GM12892 (cell line): ENCODE data around the gene GAS6.

Experiments used
- DNase-seq: peaks from one replicate; pipeline ENCODE4 v3.0.0; 2011; ENCODE audit not compliant: insufficient read length
- FAIRE-seq: peaks from 2 replicates; lab custom pipeline; 2011; peaks lifted over from hg19 to GRCh38; lab: Jason Lieb, UNC
- POLR2A ChIP-seq: IDR thresholded peaks from 2 replicates; pipeline ENCODE4 v1.6.1; 2011; ENCODE audit warnings: low read depth, low read length, control low read depth
- POLR2AphosphoS5 ChIP-seq: IDR thresholded peaks from 2 replicates; pipeline ENCODE4 v1.6.1; 2011; ENCODE audit warnings: low read depth, low read length, control low read depth
- TAF1 ChIP-seq: IDR thresholded peaks from 2 replicates; pipeline ENCODE4 v1.6.1; 2011; ENCODE audit warnings: low read depth, mild to moderate bottlenecking, control low read depth, low read length, borderline replicate concordance

Gene GAS6

DNA sequence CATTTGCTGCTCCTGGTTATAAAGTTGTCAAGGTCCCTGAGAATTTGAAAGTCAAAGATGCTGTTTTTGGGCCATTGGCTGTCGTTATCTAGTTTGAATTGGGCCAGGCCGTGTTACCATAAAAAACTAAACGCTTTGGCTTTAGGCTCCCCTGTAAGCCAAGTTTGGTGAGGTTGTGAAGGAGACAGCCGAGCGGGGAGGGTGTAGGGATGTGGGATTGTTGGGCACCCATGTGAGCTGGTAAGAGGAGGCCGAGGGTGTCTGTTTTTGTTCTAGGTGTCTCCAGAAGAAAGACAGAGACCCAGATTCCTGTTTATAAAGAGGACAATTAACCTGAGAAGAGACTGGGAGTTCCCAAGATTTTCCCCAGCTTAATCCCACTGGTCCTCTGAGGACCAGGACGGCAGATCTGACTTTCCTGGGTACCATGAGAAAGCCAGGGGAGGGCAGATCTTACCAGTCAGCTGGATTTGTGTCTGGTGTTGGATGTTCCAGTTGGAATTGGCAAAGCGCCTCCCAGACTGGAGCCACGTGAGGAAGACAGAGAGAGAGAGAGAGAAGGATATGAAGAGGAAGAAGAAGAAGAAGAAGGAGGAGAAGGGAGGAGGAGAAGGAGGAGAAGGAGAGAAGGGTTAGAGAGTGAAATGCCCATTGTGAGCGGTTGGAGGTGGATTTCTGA, 79.8 kb downstream of the GAS6 start:
- DNase-seq (no peak), FAIRE-seq (no peak)

DNA sequence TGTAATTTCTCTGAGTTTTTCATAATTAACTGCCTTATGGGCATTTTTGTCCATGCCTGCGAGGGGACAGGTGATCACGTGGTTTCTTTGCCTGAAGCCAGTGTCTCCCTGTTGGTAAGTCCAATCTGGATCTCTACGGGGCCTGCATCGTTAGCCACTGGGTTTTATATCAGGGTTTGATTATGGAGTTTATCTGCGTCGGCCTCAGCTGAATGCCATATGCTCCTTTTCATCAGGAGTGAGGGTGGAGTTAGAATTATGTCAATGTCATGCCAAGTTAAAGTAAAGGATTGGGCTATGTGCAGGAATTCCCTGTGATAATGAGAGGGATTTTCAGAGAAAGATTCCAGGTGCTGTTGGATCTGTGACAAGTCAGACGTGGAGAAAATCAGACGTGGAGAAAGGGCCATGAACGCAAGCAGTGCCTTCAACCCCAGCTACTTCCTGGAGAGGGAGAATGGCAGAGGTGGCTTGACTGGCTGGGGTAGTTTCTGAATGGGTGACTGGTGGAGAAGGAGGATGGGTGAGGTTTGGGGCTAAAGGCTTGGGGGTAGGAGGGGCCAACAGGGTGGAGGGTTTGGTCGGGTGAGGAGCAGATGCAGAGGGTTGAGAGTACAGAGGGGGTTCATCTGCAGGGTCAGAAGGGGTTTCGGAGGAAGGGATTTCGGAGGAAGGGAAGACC, 80.5 kb downstream of the GAS6 start:
- no peak for FAIRE-seq
- TF ChIP-seq TAF1: no peak
- no peak for TF ChIP-seq POLR2A
- no peak for TF ChIP-seq POLR2AphosphoS5
- DNase-seq: no peak

More for the DNA sequence above, 79.8 kb downstream of the GAS6 start:
- TF ChIP-seq POLR2A: no peak
- TF ChIP-seq TAF1: no peak
- TF ChIP-seq POLR2AphosphoS5: no peak

DNA sequence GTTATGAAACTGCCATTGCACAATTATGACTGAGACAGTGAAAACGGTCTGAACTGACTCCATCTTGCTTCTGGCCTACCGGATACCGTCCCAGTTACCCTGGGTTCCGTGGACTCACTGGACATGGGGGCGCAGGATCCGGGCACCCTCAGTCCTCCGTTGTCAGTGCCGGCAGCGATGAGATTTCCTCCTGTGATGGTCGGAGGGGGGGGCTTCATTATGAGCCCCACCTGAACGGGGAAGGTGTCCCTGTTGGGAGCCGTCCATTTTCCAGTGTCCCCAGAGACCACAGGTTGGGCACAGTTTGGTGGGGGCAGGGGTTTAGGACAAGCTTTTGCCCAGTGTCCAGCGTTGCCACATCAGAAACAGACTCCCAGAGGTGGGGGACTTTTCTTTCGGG, 81.4 kb downstream of the GAS6 start:
- no peak for TF ChIP-seq TAF1
- TF ChIP-seq POLR2AphosphoS5: no peak
- no peak for TF ChIP-seq POLR2A
- DNase-seq (no peak), FAIRE-seq (no peak)

DNA sequence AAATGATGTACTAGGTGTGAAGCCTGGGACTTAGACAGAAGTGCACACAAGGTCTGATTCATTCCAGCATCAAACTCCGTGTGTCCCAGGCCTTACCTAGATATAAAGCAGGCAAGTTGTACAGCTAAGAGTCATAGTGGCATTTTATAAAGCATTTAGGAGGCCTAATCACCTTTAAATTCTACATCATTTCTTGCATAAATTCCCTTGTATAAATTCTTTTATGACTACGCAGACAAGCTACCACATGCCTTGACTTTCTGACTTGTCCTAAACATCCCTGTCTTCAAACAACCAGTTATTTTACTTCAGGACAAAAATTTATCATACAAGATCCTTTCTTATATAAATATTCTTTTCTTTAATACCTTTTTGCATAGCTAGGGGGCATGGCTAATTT, 82.3 kb downstream of the GAS6 start:
- FAIRE-seq: no peak

DNA sequence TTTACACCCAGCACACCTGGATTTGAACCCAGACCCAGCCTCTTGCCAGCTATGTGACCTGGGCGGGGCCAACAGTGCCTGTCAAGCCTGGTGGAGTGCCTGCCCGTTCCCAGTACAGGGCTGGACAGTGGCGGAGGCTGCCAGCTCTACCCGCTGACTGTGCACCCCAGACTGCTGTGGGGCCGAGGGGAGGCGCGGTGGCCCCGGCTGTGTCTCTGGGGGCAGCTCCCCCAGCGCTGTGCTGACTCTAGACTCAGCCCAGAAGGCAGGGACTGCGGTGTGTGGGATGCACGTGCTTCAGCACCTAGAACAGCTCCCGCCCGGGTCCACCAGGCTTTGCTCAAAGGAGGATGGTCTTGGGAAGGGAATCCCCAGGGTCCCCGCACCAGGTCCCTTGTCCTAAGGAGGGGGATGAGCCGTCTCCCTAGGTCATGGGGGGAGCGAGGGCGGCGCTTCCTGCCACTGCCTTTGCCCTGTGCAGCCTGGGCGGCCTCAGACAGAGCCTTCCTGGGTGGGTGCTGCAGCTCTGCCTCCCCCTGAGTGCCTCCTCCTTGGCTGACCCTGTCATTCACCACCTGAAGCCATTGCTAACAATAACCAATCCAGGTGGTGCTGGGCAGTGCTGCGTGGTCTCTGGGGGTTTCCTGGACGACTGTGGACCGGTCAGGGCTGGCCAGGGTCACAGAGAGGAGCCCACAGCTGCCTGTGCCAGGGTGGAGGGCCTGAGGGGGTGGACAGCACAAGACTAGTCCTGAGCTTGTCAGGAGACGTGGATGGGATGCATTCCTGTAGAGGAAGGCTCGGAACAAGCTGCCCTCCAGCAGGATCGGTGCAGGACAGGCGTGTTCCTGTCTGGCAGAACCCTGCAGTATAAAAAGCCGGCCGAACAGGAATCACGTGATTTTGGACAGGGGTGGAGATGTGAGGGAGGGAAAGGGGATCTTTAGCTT, 86.3 kb downstream of the GAS6 start:
- no peak for FAIRE-seq
- no peak for DNase-seq
- no peak for TF ChIP-seq POLR2AphosphoS5
- no peak for TF ChIP-seq TAF1
- TF ChIP-seq POLR2A: no peak

More for the DNA sequence above, 82.3 kb downstream of the GAS6 start:
- TF ChIP-seq POLR2A: no peak
- TF ChIP-seq TAF1: no peak
- TF ChIP-seq POLR2AphosphoS5: no peak
- DNase-seq: no peak

DNA sequence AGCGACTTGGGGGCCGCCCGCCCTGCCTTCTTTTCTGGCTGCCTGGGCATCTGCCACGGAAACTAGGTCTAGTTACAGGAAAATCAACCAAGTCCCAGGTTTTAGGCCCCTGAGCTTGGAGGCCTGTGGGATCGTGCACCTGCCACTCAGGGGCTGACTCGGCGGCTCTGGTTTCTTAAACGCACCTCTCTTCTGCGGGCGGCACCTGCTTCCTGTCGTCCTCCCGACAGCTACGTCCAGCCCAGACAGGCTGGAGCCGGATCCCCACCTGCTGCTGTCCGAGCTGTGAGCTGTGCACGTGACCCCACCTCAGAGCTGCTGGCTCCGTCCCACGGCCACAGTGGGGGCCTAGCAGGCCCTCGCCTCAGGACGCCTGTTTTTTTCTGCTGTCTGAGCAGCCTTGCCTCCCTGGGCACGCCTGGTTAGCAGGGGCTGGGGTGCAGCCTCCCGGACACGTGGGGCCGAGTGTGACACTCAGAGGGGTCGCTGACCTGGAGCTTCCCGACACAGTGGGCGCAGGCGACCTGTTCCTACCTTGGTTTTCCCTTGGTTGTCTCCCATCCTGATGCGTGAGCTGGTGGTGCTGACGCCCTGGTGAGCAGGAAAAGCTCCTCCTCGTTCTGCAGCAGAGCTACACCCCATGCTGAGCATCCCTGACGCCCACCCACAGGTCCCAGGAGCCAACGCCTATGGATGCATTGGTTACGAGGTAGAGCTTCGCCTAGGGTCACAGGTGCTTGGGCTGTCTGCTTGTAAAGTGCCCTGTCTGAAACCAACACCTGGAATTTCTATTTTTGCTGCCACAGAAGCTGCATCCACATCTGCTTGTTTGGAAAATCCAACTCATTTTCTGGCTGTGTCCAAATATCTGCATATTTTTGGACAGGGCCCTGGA, 87.4 kb downstream of the GAS6 start:
- TF ChIP-seq POLR2AphosphoS5 (no peak), POLR2A (no peak), TAF1 (no peak)
- FAIRE-seq (no peak), DNase-seq (no peak)

DNA sequence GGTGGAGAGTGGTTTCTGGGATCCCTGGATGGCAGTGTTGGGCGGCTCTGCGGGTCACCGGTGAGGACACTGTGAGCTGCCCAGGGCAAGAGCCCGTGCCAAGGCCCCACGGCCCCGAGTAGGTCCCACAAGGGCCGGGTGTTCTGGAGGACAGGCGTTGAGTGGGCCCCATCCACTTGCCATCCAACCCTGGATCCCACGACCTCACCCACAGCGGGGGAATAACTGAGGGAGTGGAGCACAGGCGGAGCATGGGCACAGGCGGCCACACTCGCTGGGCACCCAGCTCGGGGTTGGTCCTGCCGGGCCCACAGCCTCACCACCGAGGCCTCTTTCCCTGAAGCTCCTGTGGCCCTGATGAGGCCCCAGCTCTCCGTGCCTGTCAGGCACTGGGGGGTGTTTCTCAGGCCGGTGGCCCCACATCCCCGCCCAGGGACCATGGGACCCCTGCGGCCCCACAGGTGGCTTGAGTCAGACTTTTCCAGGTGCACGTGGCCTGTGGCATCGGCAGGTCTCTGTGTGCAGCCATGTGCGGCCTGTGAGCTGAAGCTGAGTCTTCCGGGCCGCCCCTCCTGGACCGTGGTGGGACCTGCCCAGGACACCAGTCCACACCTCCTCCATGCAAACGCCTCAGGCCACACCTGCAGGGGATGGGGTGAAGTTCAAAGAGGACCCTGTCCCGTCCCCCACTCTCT, 88.3 kb downstream of the GAS6 start:
- FAIRE-seq: no peak
- TF ChIP-seq POLR2A: no peak
- no peak for TF ChIP-seq POLR2AphosphoS5
- TF ChIP-seq TAF1: no peak
- DNase-seq: no peak

DNA sequence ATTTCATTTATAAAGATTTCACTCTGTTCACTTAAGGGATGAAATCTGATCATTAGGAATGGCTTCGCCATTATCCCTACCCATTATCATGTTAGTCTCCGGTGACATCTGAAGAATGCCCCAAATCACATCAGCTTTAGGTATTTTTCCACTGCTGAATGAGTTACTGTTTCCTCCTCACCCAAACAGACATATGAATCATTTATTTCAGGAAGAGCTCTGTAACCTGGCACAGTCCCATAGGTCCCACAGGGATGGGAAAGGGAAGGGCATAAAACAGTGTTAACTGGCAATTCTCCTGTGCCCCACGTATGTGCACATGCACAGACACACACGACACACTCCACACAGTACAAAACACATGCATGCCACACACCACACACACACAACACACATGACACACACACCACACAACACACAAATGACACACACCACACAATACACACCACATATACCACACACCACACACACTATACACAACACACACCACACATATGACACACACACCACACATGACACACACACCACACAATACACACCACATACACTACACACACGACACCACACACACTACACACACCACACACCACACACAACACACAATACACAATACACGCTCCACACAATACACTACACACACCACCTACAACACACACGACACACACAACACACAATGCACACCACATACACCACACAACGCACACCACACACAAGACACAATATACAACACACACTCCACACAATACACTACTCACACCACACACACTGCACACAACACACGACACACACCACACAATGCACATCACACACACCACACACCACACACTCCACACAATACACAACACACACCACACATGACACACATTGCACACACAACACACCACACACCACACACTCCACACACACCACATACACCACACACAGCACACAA, 89.4 kb downstream of the GAS6 start:
- DNase-seq: no peak
- peak; percentile 58 for FAIRE-seq
- no peak for TF ChIP-seq POLR2A
- TF ChIP-seq TAF1: no peak
- TF ChIP-seq POLR2AphosphoS5: no peak

DNA sequence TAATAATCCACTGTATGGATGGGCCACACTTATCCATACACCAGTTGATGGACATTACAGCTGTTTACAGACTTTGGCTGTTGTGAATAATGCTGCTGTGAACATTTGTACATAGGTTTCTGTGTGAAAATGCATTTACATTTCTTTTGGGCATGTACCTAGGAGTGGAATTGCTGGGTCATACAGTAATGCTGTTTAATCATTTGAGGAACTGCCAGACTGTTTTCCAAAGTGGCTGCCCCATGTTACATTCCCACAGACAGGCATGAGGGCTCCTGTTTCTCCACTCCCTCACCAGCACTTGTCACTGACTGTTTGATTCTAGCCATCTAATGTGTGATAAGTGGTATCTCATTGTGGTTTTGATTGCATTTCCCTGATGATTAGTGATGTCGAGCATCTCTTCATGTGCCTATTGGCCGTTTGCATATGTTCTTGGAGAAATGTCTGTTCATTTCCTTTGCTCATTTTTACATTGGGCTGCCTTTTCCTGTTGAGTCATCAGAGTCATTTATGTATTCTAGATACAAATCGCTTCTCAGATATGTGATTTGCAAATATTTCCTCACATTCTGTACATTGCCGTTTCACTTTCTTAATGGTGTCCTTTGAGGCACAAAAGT, 92.1 kb downstream of the GAS6 start:
- FAIRE-seq: no peak
- TF ChIP-seq TAF1: no peak
- TF ChIP-seq POLR2AphosphoS5: no peak
- no peak for TF ChIP-seq POLR2A

More for the DNA sequence above, 92.1 kb downstream of the GAS6 start:
- no peak for DNase-seq
